ENCODE measurements around the gene ADGRE3.
"Not testable (repeated sequence)": the region's sequence is repeated elsewhere in the genome, so short reads cannot be mapped to it uniquely, and the experiment has no call there.

The ADGRE3 gene

DNA sequence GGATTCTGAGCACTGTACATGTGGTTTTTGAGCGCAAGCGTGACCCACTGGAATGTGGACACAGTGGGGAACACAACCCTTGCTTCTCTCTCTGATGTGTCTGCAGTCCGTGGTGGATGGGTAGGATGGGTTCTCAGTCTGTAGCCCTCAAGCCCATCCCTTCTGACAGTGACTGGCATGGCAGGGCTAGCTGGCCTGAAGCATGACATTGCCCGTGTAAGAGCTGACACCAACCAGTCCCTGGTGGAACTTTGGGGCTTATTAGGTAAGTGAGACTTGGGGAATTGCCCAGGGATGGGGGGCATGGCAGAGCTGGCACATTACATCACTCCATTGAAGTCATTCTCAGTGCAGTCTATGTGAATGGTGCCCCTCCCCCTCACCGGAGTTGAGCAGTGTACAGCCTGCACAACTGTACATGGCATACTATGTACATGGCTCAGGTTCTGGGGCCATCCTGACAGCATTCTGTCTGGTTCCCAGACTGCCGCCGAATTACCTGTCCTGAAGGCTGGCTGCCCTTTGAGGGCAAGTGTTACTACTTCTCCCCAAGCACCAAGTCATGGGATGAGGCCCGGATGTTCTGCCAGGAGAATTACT lies 75.0 kb downstream of the ADGRE3 start:
- TF ChIP-seq, protein P1, sequence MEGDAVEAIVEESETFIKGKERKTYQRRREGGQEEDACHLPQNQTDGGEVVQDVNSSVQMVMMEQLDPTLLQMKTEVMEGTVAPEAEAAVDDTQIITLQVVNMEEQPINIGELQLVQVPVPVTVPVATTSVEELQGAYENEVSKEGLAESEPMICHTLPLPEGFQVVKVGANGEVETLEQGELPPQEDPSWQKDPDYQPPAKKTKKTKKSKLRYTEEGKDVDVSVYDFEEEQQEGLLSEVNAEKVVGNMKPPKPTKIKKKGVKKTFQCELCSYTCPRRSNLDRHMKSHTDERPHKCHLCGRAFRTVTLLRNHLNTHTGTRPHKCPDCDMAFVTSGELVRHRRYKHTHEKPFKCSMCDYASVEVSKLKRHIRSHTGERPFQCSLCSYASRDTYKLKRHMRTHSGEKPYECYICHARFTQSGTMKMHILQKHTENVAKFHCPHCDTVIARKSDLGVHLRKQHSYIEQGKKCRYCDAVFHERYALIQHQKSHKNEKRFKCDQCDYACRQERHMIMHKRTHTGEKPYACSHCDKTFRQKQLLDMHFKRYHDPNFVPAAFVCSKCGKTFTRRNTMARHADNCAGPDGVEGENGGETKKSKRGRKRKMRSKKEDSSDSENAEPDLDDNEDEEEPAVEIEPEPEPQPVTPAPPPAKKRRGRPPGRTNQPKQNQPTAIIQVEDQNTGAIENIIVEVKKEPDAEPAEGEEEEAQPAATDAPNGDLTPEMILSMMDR (IDR thresholded peaks at IDR 0.05; ENCODE audit: low read depth, low read length, poor library complexity, severe bottlenecking): no peak
- TF ChIP-seq EZH2phosphoT487 (IDR thresholded peaks at IDR 0.05; ENCODE audit: borderline replicate concordance, low read length): no peak
- Histone ChIP-seq H3K4me3 (ENCODE audit: low read length) (no peak overlapping the region), H3K9me2 (replicated peaks; ENCODE audit: control insufficient read depth, low read length) (no peaks in the 10 kb centered on the region), H3K27me3 (ENCODE audit: control insufficient read depth, low read length) (no peaks in the 10 kb centered on the region), H3K36me3 (ENCODE audit: control insufficient read depth, low read length) (peaks cover 58% of the 10 kb centered on the region), H3K4me2 (ENCODE audit: low read length) (no peak overlapping the region), H3K27ac (ENCODE audit: low read depth, low read length) (no peak overlapping the region), H3K4me1 (ENCODE audit: control insufficient read depth, low read length) (peaks cover 23% of the 10 kb centered on the region), H3F3A (ENCODE audit: control insufficient read depth, insufficient read depth) (peaks cover 9% of the 10 kb centered on the region), H4K20me1 (ENCODE audit: control insufficient read depth, insufficient read depth, low read depth, low read length) (no peaks in the 10 kb centered on the region), H3K9me3 (ENCODE audit: control insufficient read depth, insufficient read depth, low read length) (peaks cover 15% of the 10 kb centered on the region), H3K79me2 (ENCODE audit: control insufficient read depth, low read length) (peaks cover 5% of the 10 kb centered on the region)

DNA sequence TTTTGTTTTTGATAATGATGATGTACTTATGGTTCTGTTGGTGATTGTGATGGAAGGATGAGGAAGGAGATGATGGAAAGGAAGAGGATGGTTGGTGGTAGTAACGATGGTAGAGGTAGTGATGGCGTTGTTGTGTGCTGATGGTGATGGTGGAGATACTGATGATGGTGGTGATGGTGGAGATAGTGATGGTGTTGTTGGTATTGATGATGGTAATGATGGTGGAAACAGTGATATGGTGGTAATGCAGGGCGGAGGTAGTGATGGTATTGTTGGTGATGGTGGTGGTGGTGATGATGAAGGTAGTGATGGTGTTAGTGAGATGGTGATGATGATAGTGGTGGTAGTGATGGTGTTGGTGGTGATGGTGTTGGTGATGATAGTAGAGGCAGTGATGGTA lies 79.1 kb downstream of the ADGRE3 start:
- 0 out of 2 replicates have a peak, but pooled peaks cover 4% of the 10 kb centered on the region for H3K9me3 ChIP-seq (ENCODE audit: control insufficient read depth, insufficient read depth, low read length)
- peaks cover 39% of the 10 kb centered on the region for H3K36me3 ChIP-seq (ENCODE audit: control insufficient read depth, low read length)
- no peak overlapping the region for H3K4me2 ChIP-seq (ENCODE audit: low read length)
- no peak overlapping the region for H3K4me3 ChIP-seq (ENCODE audit: low read length)
- peaks cover 19% of the 10 kb centered on the region for H3K4me1 ChIP-seq (ENCODE audit: control insufficient read depth, low read length)
- H3K9me2 ChIP-seq (replicated peaks; ENCODE audit: control insufficient read depth, low read length): no peaks in the 10 kb centered on the region
- no peaks in the 10 kb centered on the region for H3K27me3 ChIP-seq (ENCODE audit: control insufficient read depth, low read length)
- TF ChIP-seq, protein P1 (IDR thresholded peaks at IDR 0.05; ENCODE audit: low read depth, low read length, poor library complexity, severe bottlenecking): no peak
- TF ChIP-seq EZH2phosphoT487 (IDR thresholded peaks at IDR 0.05; ENCODE audit: borderline replicate concordance, low read length): no peak
- peaks cover 5% of the 10 kb centered on the region for H3K79me2 ChIP-seq (ENCODE audit: control insufficient read depth, low read length)
- H3F3A ChIP-seq (ENCODE audit: control insufficient read depth, insufficient read depth): no peaks in the 10 kb centered on the region
- no peaks in the 10 kb centered on the region for H4K20me1 ChIP-seq (ENCODE audit: control insufficient read depth, insufficient read depth, low read depth, low read length)
- H3K27ac ChIP-seq (ENCODE audit: low read depth, low read length): no peak overlapping the region

DNA sequence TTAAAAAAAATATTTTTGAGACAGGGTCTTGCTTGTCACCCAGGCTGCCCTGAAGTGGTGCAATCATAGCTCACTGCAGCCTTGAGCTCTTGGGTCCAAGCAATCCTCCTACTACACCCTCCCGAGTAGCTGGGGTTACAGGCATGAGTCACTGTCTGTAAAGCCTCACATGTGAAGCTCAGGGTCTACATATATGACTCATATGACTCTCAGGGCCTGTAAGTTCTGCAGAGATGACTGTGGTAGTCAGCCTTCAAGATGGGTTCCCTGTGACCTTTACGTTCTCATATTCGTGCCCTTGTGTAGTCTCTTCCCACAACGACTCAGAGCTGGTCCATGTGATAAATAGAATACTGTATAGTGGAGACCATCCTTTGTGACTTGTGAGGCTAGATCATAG lies 85.2 kb downstream of the ADGRE3 start:
- not testable (repeated sequence) for H3F3A ChIP-seq (ENCODE audit: control insufficient read depth, insufficient read depth); H3K79me2 ChIP-seq (ENCODE audit: control insufficient read depth, low read length); H3K9me2 ChIP-seq (replicated peaks; ENCODE audit: control insufficient read depth, low read length); H3K4me2 ChIP-seq (ENCODE audit: low read length); H3K27me3 ChIP-seq (ENCODE audit: control insufficient read depth, low read length); H3K36me3 ChIP-seq (ENCODE audit: control insufficient read depth, low read length); H4K20me1 ChIP-seq (ENCODE audit: control insufficient read depth, insufficient read depth, low read depth, low read length); H3K27ac ChIP-seq (ENCODE audit: low read depth, low read length); H3K9me3 ChIP-seq (ENCODE audit: control insufficient read depth, insufficient read depth, low read length); H3K4me3 ChIP-seq (ENCODE audit: low read length)
- H3K4me1 ChIP-seq (ENCODE audit: control insufficient read depth, low read length): peaks cover 21% of the 10 kb centered on the region

DNA sequence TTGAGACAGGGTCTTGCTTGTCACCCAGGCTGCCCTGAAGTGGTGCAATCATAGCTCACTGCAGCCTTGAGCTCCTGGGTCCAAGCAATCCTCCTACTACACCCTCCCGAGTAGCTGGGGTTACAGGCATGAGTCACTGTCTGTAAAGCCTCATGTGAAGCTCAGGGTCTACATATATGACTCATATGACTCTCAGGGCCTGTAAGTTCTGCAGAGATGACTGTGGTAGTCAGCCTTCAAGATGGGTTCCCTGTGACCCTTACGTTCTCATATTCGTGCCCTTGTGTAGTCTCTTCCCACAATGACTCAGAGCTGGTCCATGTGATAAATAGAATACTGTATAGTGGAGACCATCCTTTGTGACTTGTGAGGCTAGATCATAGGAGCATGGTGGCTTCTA lies 89.5 kb downstream of the ADGRE3 start:
- H3K27ac ChIP-seq (ENCODE audit: low read depth, low read length); H3K9me2 ChIP-seq (replicated peaks; ENCODE audit: control insufficient read depth, low read length); H3K4me3 ChIP-seq (ENCODE audit: low read length); H3K27me3 ChIP-seq (ENCODE audit: control insufficient read depth, low read length); H3F3A ChIP-seq (ENCODE audit: control insufficient read depth, insufficient read depth); H4K20me1 ChIP-seq (ENCODE audit: control insufficient read depth, insufficient read depth, low read depth, low read length); H3K4me2 ChIP-seq (ENCODE audit: low read length); H3K36me3 ChIP-seq (ENCODE audit: control insufficient read depth, low read length); H3K9me3 ChIP-seq (ENCODE audit: control insufficient read depth, insufficient read depth, low read length): not testable (repeated sequence)
- Histone ChIP-seq H3K79me2 (ENCODE audit: control insufficient read depth, low read length) (peaks cover 15% of the 10 kb centered on the region), H3K4me1 (ENCODE audit: control insufficient read depth, low read length) (peaks cover 43% of the 10 kb centered on the region)

DNA sequence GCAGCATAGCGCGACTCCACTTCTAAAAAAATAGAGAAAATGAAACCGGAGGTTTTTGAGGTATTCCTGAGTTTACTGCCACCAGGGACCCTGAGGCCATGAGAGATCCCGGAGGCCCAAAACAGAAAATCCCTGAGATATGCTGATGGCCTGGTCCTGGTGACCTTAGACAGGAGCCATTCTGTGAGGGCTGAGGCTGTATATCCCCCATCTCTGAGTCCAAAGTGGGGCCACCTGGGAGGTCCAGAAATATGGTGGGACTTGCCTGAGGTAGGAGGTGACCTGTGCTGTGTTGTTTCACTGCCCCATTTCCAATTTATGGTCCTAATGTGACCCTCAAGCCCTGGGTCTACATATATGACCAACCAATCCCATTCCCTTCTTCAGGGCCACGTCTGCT lies 90.3 kb downstream of the ADGRE3 start:
- H3K9me2 ChIP-seq (replicated peaks; ENCODE audit: control insufficient read depth, low read length); H4K20me1 ChIP-seq (ENCODE audit: control insufficient read depth, insufficient read depth, low read depth, low read length); H3F3A ChIP-seq (ENCODE audit: control insufficient read depth, insufficient read depth); H3K9me3 ChIP-seq (ENCODE audit: control insufficient read depth, insufficient read depth, low read length); H3K27me3 ChIP-seq (ENCODE audit: control insufficient read depth, low read length); H3K27ac ChIP-seq (ENCODE audit: low read depth, low read length); H3K36me3 ChIP-seq (ENCODE audit: control insufficient read depth, low read length): not testable (repeated sequence)
- Histone ChIP-seq H3K79me2 (ENCODE audit: control insufficient read depth, low read length) (peaks cover 15% of the 10 kb centered on the region), H3K4me3 (ENCODE audit: low read length) (peak overlapping the region; percentile 86), H3K4me2 (ENCODE audit: low read length) (peak overlapping the region; percentile 95), H3K4me1 (ENCODE audit: control insufficient read depth, low read length) (peaks cover 50% of the 10 kb centered on the region)
